GM21526 (cell line): ENCODE results near the gene PPP6R1.

ENCODE experiments used
- ATAC-seq: cut with Tn5 transposase; IDR thresholded peaks from one replicate; pipeline ENCODE4 v1.9.1; 2021; ENCODE audit warnings: moderate library complexity; ENCODE audit not compliant: unreplicated experiment, low FRiP score

The PPP6R1 gene

GRCh38 chr19:55261671-55262126 is 2.9 kb upstream of the PPP6R1 start:
- ATAC-seq: no peak

GRCh38 chr19:55259540-55260210 is 858 bp upstream of the PPP6R1 start:
- ATAC-seq: no peak

GRCh38 chr19:55258476-55258827 is 365 bp downstream of the PPP6R1 start:
- ATAC-seq: no peak

GRCh38 chr19:55257461-55258420 is 1.1 kb downstream of the PPP6R1 start:
- ATAC-seq: no peak

GRCh38 chr19:55256562-55257460 is 2.0 kb downstream of the PPP6R1 start:
- no peak for ATAC-seq

- ATAC-seq: no peak
These were observed 3.0 kb downstream of the PPP6R1 start for GRCh38 chr19:55255618-55256423.

- no peak for ATAC-seq
These were observed 4.2 kb downstream of the PPP6R1 start for GRCh38 chr19:55254625-55254977.

GRCh38 chr19:55253842-55254624 is 4.8 kb downstream of the PPP6R1 start:
- ATAC-seq: peak; percentile 41

- ATAC-seq: no peak
These were observed 5.8 kb downstream of the PPP6R1 start for GRCh38 chr19:55252760-55253663.

GRCh38 chr19:55251341-55252081 is 7.3 kb downstream of the PPP6R1 start:
- no peak for ATAC-seq

GRCh38 chr19:55250262-55251036 is 8.4 kb downstream of the PPP6R1 start:
- no peak for ATAC-seq

- ATAC-seq: no peak
These were observed 9.0 kb downstream of the PPP6R1 start for GRCh38 chr19:55249841-55250240.

GRCh38 chr19:55248704-55249103 is 10.1 kb downstream of the PPP6R1 start:
- no peak for ATAC-seq

- no peak for ATAC-seq
These were observed 10.6 kb downstream of the PPP6R1 start for GRCh38 chr19:55248166-55248675.

GRCh38 chr19:55247621-55248099 is 11.2 kb downstream of the PPP6R1 start:
- no peak for ATAC-seq
